ENCODE data around the gene TRIM7.

- TF ChIP-seq CTCF (conservative IDR thresholded peaks at IDR 0.05; ENCODE audit: low read depth, low read length) (no peak), EZH2 (IDR thresholded peaks at IDR 0.05; ENCODE audit: borderline replicate concordance, low read depth, low read length, poor library complexity, severe bottlenecking) (no peak)
Observed at GRCh38 chr5:181163487-181164075, 41.4 kb downstream of the TRIM7 start.
